Mesendoderm (in vitro differentiated cells): ENCODE data around the gene TCFL5. TPM values are rescaled to one million over a fixed set of nuclear protein-coding genes. Genes with fewer than 3 reads are reported as not detected.
A peak's percentile ranks its signal among the peaks of the same experiment; 100 is the strongest.

Source experiments
- DNase-seq: peaks from one replicate; pipeline ENCODE4 v3.0.0; 2013
- H2AK5ac ChIP-seq: 2 replicates; pipeline ENCODE4 v1.6.1; 2013; ENCODE audit warnings: low read length, inconsistent platforms
- H2BK120ac ChIP-seq: 2 replicates; pipeline ENCODE4 v1.6.1; 2013; ENCODE audit warnings: low read depth, mild to moderate bottlenecking, low read length, moderate library complexity, mixed read lengths
- H2BK15ac ChIP-seq: replicated peaks from 2 replicates; pipeline ENCODE4 v1.6.1; 2013; ENCODE audit warnings: low read depth, mild to moderate bottlenecking, moderate library complexity
- H2BK5ac ChIP-seq: 2 replicates; pipeline ENCODE4 v1.6.1; 2013; ENCODE audit warnings: low read length, inconsistent platforms
- H3K18ac ChIP-seq: 2 replicates; pipeline ENCODE4 v1.6.1; 2013; ENCODE audit warnings: mild to moderate bottlenecking, low read length, mixed read lengths
- H3K23ac ChIP-seq: one replicate; pipeline ENCODE4 v1.6.1; 2013; ENCODE audit warnings: low read length
- H3K27ac ChIP-seq: 2 replicates; pipeline ENCODE4 v1.5.1; 2013; ENCODE audit warnings: low read depth, mild to moderate bottlenecking, inconsistent platforms, low read length, moderate library complexity
- H3K27me3 ChIP-seq: 2 replicates; pipeline ENCODE4 v1.6.1; 2013; ENCODE audit warnings: low read length, control low read depth, mild to moderate bottlenecking, inconsistent platforms; ENCODE audit not compliant: insufficient read depth, poor library complexity
- H3K36me3 ChIP-seq: 2 replicates; pipeline ENCODE4 v1.6.1; 2013; ENCODE audit warnings: low read length, inconsistent platforms; ENCODE audit not compliant: control insufficient read depth, insufficient read depth
- H3K4ac ChIP-seq: one replicate; pipeline ENCODE4 v1.6.1; 2013; ENCODE audit warnings: low read depth, mild to moderate bottlenecking, low read length, moderate library complexity
- H3K4me1 ChIP-seq: 2 replicates; pipeline ENCODE4 v1.6.1; 2013; ENCODE audit warnings: low read depth, low read length, inconsistent platforms; ENCODE audit not compliant: control insufficient read depth
- H3K4me2 ChIP-seq: 2 replicates; pipeline ENCODE4 v1.6.1; 2013; ENCODE audit warnings: low read length
- H3K4me3 ChIP-seq: 2 replicates; pipeline ENCODE4 v1.5.1; 2013; ENCODE audit warnings: mild to moderate bottlenecking, low read length
- H3K56ac ChIP-seq: one replicate; pipeline ENCODE4 v1.6.1; 2013; ENCODE audit warnings: low read length
- H3K79me1 ChIP-seq: 2 replicates; pipeline ENCODE4 v1.6.1; 2013; ENCODE audit warnings: low read length, inconsistent platforms
- H3K79me2 ChIP-seq: 2 replicates; pipeline ENCODE4 v1.6.1; 2013; ENCODE audit warnings: mild to moderate bottlenecking, low read length; ENCODE audit not compliant: control insufficient read depth, insufficient read depth
- H3K9ac ChIP-seq: 2 replicates; pipeline ENCODE4 v1.6.1; 2013; ENCODE audit warnings: low read length, inconsistent platforms
- H4K5ac ChIP-seq: one replicate; pipeline ENCODE4 v1.6.1; 2013; ENCODE audit warnings: low read length
- H4K8ac ChIP-seq: one replicate; pipeline ENCODE4 v1.6.1; 2013; ENCODE audit warnings: low read depth, mild to moderate bottlenecking, control low read depth, low read length, moderate library complexity
- WGBS: extraction: QIAGEN DNeasy Blood & Tissue Kit; methylation state at CpG from one replicate; pipeline ENCODE4 v1.1.7; 2013; ENCODE audit warnings: low lambda C conversion rate, missing lambda C conversion rate; ENCODE audit not compliant: insufficient coverage; ENCODE audit errors: extremely low coverage; 5-methylcytosine and 5-hydroxymethylcytosine counted together
- polyA plus RNA-seq, 2 experiments: library from polyadenylated mRNA; stranded (reverse); fragments of 200-250 nt; gene quantifications; one replicate each; pipeline ENCODE4 v1.2.3, GENCODE V29; 2013

Gene TCFL5
- polyA plus RNA-seq (2013, experiment 1 of 2) = 5.1 TPM
- polyA plus RNA-seq (2013, experiment 2 of 2) = 4.8 TPM

- H2BK120ac ChIP-seq = no peak within 1 kb of the TSS
- H4K5ac ChIP-seq = no peak within 1 kb of the TSS
- peaks cover 4% of the 10 kb centered on the region for H3K4me1 ChIP-seq
- no peak within 1 kb of the TSS for H2BK5ac ChIP-seq
- peak within 1 kb of the TSS; percentile 64 for H3K4me3 ChIP-seq
- no peaks in the 10 kb centered on the region for H3K79me1 ChIP-seq
- H3K36me3 ChIP-seq = peaks cover 1% of the 10 kb centered on the region
- no peak within 1 kb of the TSS for H2BK15ac ChIP-seq
- H3K4me2 ChIP-seq = peak within 1 kb of the TSS; percentile 85
- peak within 1 kb of the TSS; percentile 88 for H3K18ac ChIP-seq
- no peaks in the 10 kb centered on the region for H3K27me3 ChIP-seq
- H3K9ac ChIP-seq = peak within 1 kb of the TSS; percentile 79
- WGBS = no CpG with 5 or more reads among the region's 70 CpGs
- H3K56ac ChIP-seq = peak within 1 kb of the TSS; percentile 98
- peak within 1 kb of the TSS; percentile 90 for H3K4ac ChIP-seq
- H3K23ac ChIP-seq = peak within 1 kb of the TSS; percentile 66
- DNase-seq = peak; percentile 71
- no peaks in the 10 kb centered on the region for H3K79me2 ChIP-seq
- no peak within 1 kb of the TSS for H2AK5ac ChIP-seq
- no peak within 1 kb of the TSS for H4K8ac ChIP-seq
- no peak within 1 kb of the TSS for H3K27ac ChIP-seq
Measured at GRCh38 chr20:62861726-62862336, at the start of gene TCFL5. Gene TCFL5 (minus strand): TSS chr20:62861822. CDS start chr20:62861670, 152 bp downstream.

- no peak overlapping the region for H4K8ac ChIP-seq
- peaks cover 33% of the 10 kb centered on the region for H3K79me1 ChIP-seq
- H3K79me2 ChIP-seq = peaks cover 66% of the 10 kb centered on the region
- H3K4me3 ChIP-seq = no peak overlapping the region
- H3K9ac ChIP-seq = no peak overlapping the region
- WGBS = no CpG with 5 or more reads among the region's 45 CpGs
- no peak overlapping the region for H3K27ac ChIP-seq
- H3K23ac ChIP-seq = peak overlapping the region; percentile 18
- no peak overlapping the region for H2BK120ac ChIP-seq
- no peak overlapping the region for H3K18ac ChIP-seq
- no peak overlapping the region for H2BK5ac ChIP-seq
- no peak overlapping the region for H3K56ac ChIP-seq
- no peak for DNase-seq
- no peak overlapping the region for H4K5ac ChIP-seq
- no peak overlapping the region for H3K4ac ChIP-seq
- H2AK5ac ChIP-seq = no peak overlapping the region
- no peak overlapping the region for H3K4me2 ChIP-seq
- H2BK15ac ChIP-seq = no peak overlapping the region
- H3K27me3 ChIP-seq = no peaks in the 10 kb centered on the region
- H3K36me3 ChIP-seq = peaks cover 29% of the 10 kb centered on the region
- peaks cover 2% of the 10 kb centered on the region for H3K4me1 ChIP-seq
Measured at GRCh38 chr20:62910777-62911497, 49.3 kb upstream of the TCFL5 start.

- WGBS = no CpG with 5 or more reads among the region's 11 CpGs
- H3K9ac ChIP-seq = no peak overlapping the region
- H2BK5ac ChIP-seq = no peak overlapping the region
- no peak for DNase-seq
- H3K18ac ChIP-seq = no peak overlapping the region
- no peaks in the 10 kb centered on the region for H3K27me3 ChIP-seq
- H3K79me2 ChIP-seq = peaks cover 60% of the 10 kb centered on the region
- H3K36me3 ChIP-seq = peaks cover 35% of the 10 kb centered on the region
- H3K4me2 ChIP-seq = no peak overlapping the region
- no peak overlapping the region for H3K23ac ChIP-seq
- H4K8ac ChIP-seq = no peak overlapping the region
- H3K56ac ChIP-seq = no peak overlapping the region
- H2BK15ac ChIP-seq = no peak overlapping the region
- no peak overlapping the region for H2BK120ac ChIP-seq
- no peak overlapping the region for H2AK5ac ChIP-seq
- H3K4ac ChIP-seq = no peak overlapping the region
- H3K4me3 ChIP-seq = no peak overlapping the region
- peaks cover 2% of the 10 kb centered on the region for H3K4me1 ChIP-seq
- H4K5ac ChIP-seq = no peak overlapping the region
- H3K27ac ChIP-seq = no peak overlapping the region
- peaks cover 33% of the 10 kb centered on the region for H3K79me1 ChIP-seq
Measured at GRCh38 chr20:62910217-62910766, 48.7 kb upstream of the TCFL5 start.

GRCh38 chr20:62908971-62909791 is 47.6 kb upstream of the TCFL5 start:
- no peak overlapping the region for H2AK5ac ChIP-seq
- peaks cover 38% of the 10 kb centered on the region for H3K36me3 ChIP-seq
- no peak overlapping the region for H3K4ac ChIP-seq
- no peak overlapping the region for H3K9ac ChIP-seq
- H3K79me1 ChIP-seq = peaks cover 31% of the 10 kb centered on the region
- WGBS = no CpG with 5 or more reads among the region's 18 CpGs
- H3K4me2 ChIP-seq = no peak overlapping the region
- H2BK120ac ChIP-seq = no peak overlapping the region
- no peak overlapping the region for H3K4me3 ChIP-seq
- H3K18ac ChIP-seq = no peak overlapping the region
- no peak overlapping the region for H4K5ac ChIP-seq
- H4K8ac ChIP-seq = no peak overlapping the region
- H2BK5ac ChIP-seq = no peak overlapping the region
- H3K23ac ChIP-seq = no peak overlapping the region
- no peak overlapping the region for H2BK15ac ChIP-seq
- H3K4me1 ChIP-seq = no peaks in the 10 kb centered on the region
- DNase-seq = no peak
- peaks cover 50% of the 10 kb centered on the region for H3K79me2 ChIP-seq
- no peaks in the 10 kb centered on the region for H3K27me3 ChIP-seq
- H3K56ac ChIP-seq = no peak overlapping the region
- H3K27ac ChIP-seq = no peak overlapping the region

- H3K36me3 ChIP-seq = peaks cover 40% of the 10 kb centered on the region
- no peak overlapping the region for H4K8ac ChIP-seq
- no peaks in the 10 kb centered on the region for H3K27me3 ChIP-seq
- peaks cover 28% of the 10 kb centered on the region for H3K79me1 ChIP-seq
- no peak overlapping the region for H3K56ac ChIP-seq
- no peak overlapping the region for H3K18ac ChIP-seq
- H3K4me1 ChIP-seq = no peaks in the 10 kb centered on the region
- no peak overlapping the region for H2BK15ac ChIP-seq
- no peak overlapping the region for H3K27ac ChIP-seq
- no peak overlapping the region for H2BK120ac ChIP-seq
- no peak overlapping the region for H3K4ac ChIP-seq
- H3K4me2 ChIP-seq = no peak overlapping the region
- peak; percentile 42 for DNase-seq
- WGBS = no CpG with 5 or more reads among the region's 16 CpGs
- no peak overlapping the region for H3K4me3 ChIP-seq
- H2AK5ac ChIP-seq = no peak overlapping the region
- H3K79me2 ChIP-seq = peaks cover 36% of the 10 kb centered on the region
- H3K9ac ChIP-seq = no peak overlapping the region
- no peak overlapping the region for H2BK5ac ChIP-seq
- H3K23ac ChIP-seq = no peak overlapping the region
- H4K5ac ChIP-seq = no peak overlapping the region
Measured at GRCh38 chr20:62907384-62908317, 46.0 kb upstream of the TCFL5 start.
